Stimulated activated CD4-positive, alpha-beta T cell treated with anti-CD3 and anti-CD28 coated beads, Interleukin-1b, Interleukin-23, amount 100 ng/mL, for 4 hours (primary cell): ENCODE data around the gene SIGLECL1.

Source experiments
- DNase-seq, 2 donors: peaks; one replicate each; pipeline ENCODE4 v3.0.0-alpha.2; 2020; ENCODE audit warnings: low read depth in 2 of 2

SIGLECL1 gene

DNA sequence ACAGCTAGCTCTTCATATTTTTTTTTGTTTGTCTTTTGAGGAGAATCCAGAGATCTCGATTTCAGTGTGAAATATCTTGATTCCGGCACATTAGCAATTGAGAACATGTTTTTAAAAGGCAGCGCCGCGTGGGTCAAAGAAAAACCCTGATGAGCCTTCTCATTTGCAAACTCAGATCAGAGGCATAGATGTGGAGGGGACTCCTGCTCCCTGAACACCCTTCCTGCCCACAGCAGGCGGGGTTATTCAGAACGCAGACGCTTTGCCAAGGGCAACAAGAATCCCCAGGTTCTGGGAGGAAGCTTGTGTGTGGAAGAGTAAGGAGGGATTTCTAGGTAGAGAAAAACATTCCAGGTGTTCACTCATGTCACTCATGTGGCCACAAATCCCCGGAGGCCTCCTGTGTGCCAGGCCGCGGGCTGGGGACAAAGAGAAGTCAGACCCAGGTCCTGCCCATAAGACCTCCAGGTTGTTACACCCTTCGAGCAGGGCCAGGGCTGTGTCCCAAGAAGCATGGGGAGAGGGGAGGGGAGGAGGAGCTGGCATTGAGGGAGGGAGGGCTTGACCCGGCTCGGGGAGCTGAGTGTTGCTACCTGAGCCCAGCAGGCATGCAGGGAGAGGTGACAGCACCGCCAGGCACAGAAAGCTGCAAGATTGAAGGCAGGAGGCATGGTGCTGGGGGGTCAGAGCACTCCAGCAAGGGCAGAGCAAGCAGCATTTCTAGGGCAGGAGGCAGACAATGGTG is 44.7 kb downstream of the SIGLECL1 start:
- DNase-seq = no peak

- DNase-seq = no peak
Observed at GRCh38 chr19:51296336-51297093, 45.6 kb downstream of the SIGLECL1 start.

DNA sequence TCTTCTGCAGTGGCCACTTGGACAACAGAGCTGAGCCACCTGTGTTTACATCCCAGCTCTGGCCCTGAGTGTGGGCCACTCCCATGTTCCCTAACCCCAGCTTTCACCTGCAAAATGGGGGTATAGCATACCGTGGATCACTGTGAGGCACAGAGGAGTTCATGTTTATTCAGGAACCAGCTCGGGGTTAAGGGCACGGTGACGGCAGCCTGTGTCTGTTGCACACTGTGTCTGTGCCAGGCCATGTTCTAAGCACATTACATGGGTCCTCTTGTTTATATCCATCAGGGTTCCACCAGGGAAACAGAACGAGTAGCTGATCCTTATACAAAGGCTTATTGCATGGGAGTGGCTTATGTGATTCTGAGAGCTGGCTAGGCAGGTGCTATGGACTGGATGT is 46.5 kb downstream of the SIGLECL1 start:
- DNase-seq = no peak

GRCh38 chr19:51301266-51301665 is 50.4 kb downstream of the SIGLECL1 start:
- no peak for DNase-seq

- no peak for DNase-seq
Observed at GRCh38 chr19:51305479-51305878, 54.6 kb downstream of the SIGLECL1 start.

GRCh38 chr19:51311351-51312257 is 60.7 kb downstream of the SIGLECL1 start, which contains the start of gene IGLON5:
IGLON5 (plus strand) TSS chr19:51311644; CDS start chr19:51311848, 204 bp downstream.
- no peak for DNase-seq

DNA sequence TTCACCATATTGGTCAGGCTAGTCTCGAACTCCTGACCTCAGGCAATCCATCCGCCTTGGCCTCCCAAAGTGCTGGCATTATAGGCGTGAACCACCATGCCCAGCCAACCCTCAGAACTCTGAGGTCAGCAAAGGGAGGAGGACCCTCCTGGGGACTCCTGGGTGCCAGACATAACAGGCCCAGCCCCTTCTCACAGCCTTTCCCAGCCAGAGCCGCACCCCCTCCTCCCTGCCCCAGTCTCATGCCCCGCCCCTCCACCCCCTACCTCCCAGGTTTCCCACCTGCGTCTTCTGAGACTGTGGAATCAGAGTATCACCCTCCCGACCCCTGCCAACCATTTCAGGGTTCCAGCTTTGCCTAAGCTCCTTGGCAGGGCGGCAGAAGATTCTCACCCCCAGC is 65.8 kb downstream of the SIGLECL1 start:
- DNase-seq = no peak

GRCh38 chr19:51317376-51317775 is 66.5 kb downstream of the SIGLECL1 start:
- DNase-seq = no peak

DNA sequence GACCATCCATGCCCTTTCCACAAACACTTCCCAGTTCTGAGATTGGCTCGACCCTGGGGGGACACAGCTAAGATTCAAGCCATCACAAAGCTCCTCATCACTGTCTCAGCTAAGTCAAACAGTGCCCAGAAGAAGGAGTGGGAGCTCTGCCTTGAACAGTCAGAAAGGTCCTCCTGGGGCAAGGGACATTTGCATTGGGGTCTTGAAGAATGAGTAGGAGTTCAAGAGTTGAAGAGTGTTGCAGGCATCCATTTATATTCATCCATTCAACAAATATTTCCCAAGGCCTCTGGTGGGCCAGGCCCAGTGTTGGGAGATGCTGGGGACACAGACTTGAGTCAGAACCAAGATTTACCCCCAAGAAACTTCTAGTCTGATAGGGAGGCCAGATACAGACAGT is 67.1 kb downstream of the SIGLECL1 start:
- no peak for DNase-seq
